ENCODE measurements around the gene HNRNPC.

- no peak for TF ChIP-seq POLR2AphosphoS5 (IDR thresholded peaks at IDR 0.05)
- TF ChIP-seq CTCF (IDR thresholded peaks at IDR 0.05): no peak
- TF ChIP-seq POLR2A (IDR thresholded peaks at IDR 0.05): no peak
Observed at GRCh38 chr14:21191809-21192446, 77.3 kb downstream of the HNRNPC start.

All from breast epithelium (tissue), 3 donors.